GF-D8 (cell line): ENCODE results near the gene KRT80.

Experiments
- DNase-seq: peaks from one replicate; lab custom pipeline; 2025; lab: John Stamatoyannopoulos, UW

Gene KRT80

GRCh38 chr12:52130711-52131110, 61.1 kb downstream of the KRT80 start:
- no peak for DNase-seq

DNA sequence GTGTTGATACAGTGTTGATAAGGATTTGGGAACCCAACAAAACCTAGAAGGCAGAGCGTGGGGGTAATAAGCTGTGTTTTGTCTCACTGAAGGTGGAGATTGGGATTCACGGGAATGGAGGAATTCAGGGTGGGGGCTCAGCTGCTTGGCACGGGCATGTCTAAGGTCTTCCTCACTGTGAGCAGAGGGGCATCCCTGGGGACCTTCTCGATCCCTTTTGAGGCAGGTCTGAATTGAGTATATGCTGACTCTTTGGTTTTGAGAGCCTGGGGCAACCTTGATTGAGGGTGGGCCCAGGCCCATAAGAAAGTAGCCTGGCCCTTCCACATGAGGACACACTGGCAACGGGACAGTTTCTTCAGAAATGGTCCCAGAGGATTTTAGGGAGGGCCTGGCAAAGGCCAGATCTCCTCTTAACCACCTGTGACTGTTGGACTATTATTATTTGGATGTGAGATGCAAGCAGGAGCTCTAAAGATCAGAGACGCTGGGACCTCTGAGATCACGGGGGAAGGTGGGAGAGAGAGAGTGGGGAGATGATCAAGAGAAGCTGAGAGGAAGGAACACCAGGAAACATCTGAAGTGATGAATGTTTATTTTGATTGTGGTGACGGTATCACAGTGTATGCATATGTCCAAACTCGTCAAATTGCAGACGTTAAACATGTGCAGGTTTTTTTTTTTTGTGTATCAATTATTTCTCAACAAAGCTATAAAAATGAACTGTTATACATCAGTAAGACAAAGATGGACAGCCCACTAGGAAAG, 63.9 kb downstream of the KRT80 start:
- DNase-seq = no peak

- DNase-seq = no peak
Measured at GRCh38 chr12:52126605-52127578, 64.9 kb downstream of the KRT80 start.

- no peak for DNase-seq
Measured at GRCh38 chr12:52126050-52126604, 65.7 kb downstream of the KRT80 start.

DNA sequence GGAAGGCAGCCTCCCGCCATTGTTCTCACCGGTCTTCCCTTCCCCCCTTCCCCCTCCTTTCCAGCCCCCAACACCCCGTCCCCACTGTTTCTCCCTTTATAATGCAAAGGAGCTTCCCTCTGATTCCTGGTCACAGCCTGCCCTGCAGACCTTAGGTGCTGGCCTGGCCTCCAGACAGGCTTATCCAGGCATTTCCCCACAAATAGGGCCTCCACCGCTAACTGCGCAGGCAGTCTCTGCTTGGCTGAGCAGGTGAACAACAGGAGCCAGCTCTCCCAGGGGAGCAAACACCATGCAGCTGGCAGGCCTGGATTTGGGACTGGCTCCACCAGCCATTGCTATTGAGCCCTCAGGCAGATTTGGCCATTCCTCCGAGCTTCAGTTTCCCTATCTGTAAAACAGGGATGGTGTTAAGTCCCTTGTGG, 66.3 kb downstream of the KRT80 start:
- DNase-seq = no peak

GRCh38 chr12:52123487-52124186, 68.2 kb downstream of the KRT80 start:
- DNase-seq = no peak

DNA sequence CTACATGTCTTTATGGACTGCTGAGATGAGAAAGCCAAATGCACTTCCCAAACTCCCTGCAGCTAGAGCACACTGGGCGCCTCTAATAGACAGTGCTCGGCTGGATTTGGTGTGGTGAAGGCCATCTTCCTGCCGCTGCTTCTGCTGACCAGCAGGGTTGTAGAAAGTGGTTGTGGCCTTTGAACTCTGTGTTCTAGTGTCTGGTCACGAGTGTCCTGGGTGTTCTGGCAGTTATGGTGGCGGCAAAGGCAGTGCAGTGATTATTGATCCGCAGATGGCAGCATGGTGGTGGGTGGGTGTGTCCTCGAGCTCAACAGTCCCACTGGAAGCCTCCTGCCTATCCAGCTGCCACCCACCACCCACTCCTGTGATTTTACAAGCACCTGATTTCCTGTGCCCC, 68.9 kb downstream of the KRT80 start:
- no peak for DNase-seq

DNA sequence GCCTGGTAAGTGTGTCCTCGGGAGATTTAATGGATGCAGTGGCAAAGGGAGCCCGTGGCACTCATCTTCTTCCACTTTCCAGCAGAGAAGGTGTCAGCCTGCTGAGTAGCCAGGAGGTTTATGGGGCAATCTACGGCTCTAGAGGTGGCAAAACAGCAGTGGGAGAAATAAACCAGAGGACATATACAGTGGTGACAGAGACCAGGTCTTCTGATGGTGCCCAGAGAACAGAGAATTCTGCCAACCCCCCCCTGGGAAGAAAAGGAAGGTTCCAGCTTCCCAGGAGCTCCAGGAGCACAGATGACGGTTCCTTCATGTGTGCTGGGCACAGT, 69.3 kb downstream of the KRT80 start:
- no peak for DNase-seq

DNA sequence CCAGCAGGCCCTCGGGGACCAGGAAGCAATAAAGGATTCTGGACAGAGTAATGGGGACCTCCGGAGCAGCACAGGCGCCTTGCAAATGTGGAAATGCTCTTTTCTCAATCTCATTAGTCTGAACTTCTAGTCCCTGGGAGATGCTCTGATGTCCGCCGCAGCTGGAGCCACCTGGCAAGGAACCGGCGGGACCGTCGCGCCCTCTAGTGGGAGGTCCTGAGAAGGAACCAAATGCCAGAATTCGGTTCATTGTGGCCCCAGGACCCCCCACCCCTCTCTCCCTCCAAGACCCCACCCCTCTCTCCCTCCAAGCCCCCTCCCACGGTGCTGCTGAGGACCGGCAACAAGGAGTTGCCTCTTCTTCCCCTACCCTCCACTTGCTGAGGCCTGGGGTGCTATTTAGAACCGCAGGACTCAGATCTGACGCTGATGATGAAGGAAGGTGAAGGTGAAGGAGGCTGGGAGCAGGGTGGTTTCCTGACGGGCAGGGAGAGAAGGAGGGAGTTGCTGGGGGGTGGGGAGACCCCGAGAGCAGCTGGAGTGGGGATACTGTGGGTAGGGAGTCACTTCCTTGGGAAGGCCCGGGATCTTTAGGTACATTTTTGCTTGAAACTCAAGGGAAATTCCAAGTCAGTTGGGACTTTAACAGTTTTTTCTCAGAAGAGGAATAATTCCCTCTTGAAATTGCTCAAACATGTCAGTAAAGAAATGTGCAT, 69.8 kb downstream of the KRT80 start:
- DNase-seq = no peak

DNA sequence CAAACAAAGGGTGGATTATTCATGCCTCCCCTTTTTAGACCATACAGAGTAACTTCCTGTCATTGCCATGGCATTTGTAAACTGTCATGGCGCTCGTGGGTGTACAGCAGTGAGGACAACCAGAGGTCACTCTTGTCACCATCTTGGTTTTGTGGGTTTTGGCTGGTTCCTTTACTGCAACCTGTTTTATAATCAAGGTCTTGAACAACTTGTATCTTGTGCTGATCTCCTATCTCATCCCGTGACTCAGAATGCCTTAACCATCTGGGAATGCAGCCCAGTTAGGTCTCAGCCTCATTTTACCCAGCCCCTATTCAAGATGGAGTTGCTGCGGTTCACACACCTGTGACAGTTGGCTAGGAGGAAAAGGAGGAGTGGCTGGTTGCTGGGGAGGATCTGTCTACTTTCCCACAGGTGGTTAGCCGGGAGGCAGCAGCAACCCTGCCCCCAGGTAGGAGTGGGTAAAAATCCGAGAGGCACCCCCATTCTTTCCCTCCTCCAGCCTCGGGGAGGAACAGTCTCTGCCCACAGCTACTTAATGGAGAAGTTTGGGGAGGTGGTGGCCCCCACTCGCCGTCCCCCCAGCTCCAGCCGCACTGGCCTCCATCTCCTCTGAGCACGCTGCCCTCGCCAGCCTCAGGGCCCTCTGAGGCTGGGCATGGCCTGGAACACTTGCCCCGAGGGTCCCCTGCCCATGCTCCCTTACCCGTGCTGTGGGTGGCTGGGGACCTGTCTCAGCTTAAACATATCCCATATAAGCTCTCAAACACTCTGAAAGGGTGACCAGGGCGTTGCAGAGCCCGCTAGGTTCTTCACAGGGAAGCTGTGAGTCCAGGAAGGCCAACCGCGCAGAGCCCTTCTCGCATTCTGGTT, 70.6 kb downstream of the KRT80 start:
- DNase-seq = no peak

DNA sequence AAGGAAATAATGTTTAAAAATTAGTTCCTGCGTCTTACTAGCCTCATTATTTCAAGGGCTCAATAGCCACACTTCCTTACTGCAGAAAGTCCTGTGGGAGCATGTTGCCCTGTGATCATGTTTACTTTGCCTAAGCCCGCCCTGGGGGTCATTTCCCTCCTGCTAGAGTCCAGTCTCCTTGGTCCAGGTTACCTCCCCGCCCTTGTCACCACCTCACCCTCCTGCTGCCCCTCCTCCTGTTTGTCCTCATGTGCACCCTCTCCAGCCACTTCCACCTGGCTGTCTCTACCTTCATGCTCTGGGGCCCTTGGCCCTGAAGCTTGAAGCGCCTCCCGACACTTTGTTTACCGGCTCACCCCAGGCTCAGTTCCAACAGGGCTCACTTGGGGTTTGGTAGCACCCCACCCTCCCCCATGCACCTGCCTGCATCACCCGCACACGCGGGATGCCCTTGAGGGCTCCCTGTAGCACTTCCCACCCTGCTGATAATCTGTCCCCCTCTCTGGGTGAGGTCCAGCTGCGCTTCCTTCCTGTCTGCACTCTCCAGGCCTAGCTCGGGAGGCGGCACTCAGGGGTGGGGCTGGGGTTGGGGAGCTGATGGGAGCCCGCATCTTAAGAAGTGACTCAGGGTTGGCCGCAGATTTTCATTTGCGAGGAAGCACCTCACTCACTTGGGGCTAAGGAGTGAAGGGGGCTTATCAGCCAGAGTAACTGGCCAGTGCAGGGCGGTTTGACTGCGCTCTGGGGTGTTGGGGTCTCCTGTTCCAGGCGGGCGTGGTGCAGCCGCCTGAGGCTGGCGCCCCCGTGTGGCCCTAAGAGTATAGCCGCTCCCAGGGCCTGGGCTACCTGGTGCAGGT, 72.2 kb downstream of the KRT80 start:
- DNase-seq = no peak
